LNCaP clone FGC (cell line): ENCODE data around the gene EPHA8.

ENCODE experiments used
- DNase-seq: peaks from one replicate; pipeline ENCODE4 v3.0.0-alpha.2; 2011; ENCODE audit warnings: low read depth
- H3K4me3 ChIP-seq: 2 replicates; pipeline ENCODE4 v1.5.1; 2011; ENCODE audit warnings: mild to moderate bottlenecking, low read depth, low read length, control low read depth
- CTCF ChIP-seq: IDR thresholded peaks from 2 replicates; pipeline ENCODE4 v1.5.1; 2012; ENCODE audit warnings: mild to moderate bottlenecking; ENCODE audit not compliant: control insufficient read depth, insufficient read depth; ENCODE audit errors: extremely low read depth

EPHA8 gene

GRCh38 chr1:22635436-22635835 lies 72.1 kb downstream of the EPHA8 start:
- no peak for DNase-seq
- H3K4me3 ChIP-seq, result no peak overlapping the region
- no peak for TF ChIP-seq CTCF

- DNase-seq, result no peak
- TF ChIP-seq CTCF, result no peak
- no peak within 1 kb of the TSS for H3K4me3 ChIP-seq
Measured at GRCh38 chr1:22636353-22636752, 73.1 kb downstream of the EPHA8 start, which contains the start of gene C1QA. Gene C1QA (plus strand): TSS chr1:22636628. CDS start chr1:22637617, 989 bp downstream.

- no peak overlapping the region for H3K4me3 ChIP-seq
- no peak for TF ChIP-seq CTCF
- DNase-seq, result no peak
Measured at GRCh38 chr1:22636927-22637326, 73.6 kb downstream of the EPHA8 start.

- no peak overlapping the region for H3K4me3 ChIP-seq
- TF ChIP-seq CTCF, result no peak
- no peak for DNase-seq
Measured at GRCh38 chr1:22637907-22638445, 74.7 kb downstream of the EPHA8 start.

- H3K4me3 ChIP-seq, result no peak overlapping the region
- no peak for TF ChIP-seq CTCF
- DNase-seq, result no peak
Measured at GRCh38 chr1:22638476-22639234, 75.4 kb downstream of the EPHA8 start.

GRCh38 chr1:22639286-22639685 lies 76.0 kb downstream of the EPHA8 start:
- H3K4me3 ChIP-seq, result no peak overlapping the region
- TF ChIP-seq CTCF, result no peak
- DNase-seq, result no peak
